ENCODE results near the gene CLDN7.

The CLDN7 gene, protein sequence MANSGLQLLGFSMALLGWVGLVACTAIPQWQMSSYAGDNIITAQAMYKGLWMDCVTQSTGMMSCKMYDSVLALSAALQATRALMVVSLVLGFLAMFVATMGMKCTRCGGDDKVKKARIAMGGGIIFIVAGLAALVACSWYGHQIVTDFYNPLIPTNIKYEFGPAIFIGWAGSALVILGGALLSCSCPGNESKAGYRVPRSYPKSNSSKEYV

GRCh38 chr17:7262192-7262934 lies at the start of gene CLDN7:
Gene CLDN7 (minus strand): TSS chr17:7262478. CDS start chr17:7262043, 435 bp downstream.
- TF ChIP-seq POLR2AphosphoS5 (IDR thresholded peaks at IDR 0.05; ENCODE audit: borderline replicate concordance, low read depth, low read length) (no peak), FOXP2 (optimal IDR thresholded peaks at IDR 0.05; ENCODE audit: control extremely low read depth, extremely low read length, insufficient read depth) (no peak), EZH2 (IDR thresholded peaks at IDR 0.05) (no peak)
- no peak within 1 kb of the TSS for H3K27ac ChIP-seq
- no peaks in the 10 kb centered on the region for H3K9me3 ChIP-seq (ENCODE audit: low read depth, low read length)
- H3K9ac ChIP-seq (ENCODE audit: insufficient read length): no peak within 1 kb of the TSS
- no peak for DNase-seq (ENCODE audit: low read depth, low spot score)
- H3K4me3 ChIP-seq: no peak within 1 kb of the TSS
- peaks cover 17% of the 10 kb centered on the region for H3K36me3 ChIP-seq (ENCODE audit: insufficient read depth, low read length)

DNA sequence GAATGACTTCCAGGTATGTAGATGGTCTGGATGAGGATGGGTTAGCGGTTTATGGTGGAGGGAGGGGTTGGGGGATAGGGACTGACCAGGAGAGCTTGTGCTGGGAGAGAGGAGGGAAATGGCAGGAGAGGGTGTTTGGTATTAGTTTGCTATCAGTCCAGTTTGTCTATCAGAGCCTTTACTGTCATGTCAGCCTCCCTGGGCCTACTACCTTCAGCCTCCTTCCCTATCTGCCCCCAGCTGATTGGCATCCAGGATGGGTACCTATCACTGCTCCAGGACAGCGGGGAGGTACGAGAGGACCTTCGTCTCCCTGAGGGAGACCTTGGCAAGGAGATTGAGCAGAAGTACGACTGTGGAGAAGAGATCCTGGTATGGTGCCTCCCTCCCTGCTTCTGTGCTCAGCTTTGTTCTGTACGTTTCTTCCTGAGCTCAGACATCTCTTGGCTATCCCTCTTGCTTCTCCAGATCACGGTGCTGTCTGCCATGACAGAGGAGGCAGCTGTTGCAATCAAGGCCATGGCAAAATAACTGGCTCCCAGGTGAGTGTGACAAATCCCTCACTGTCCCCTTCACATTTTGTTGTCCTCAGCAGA lies 48.9 kb upstream of the CLDN7 start:
- no peak for DNase-seq (ENCODE audit: low read depth, low spot score)
- H3K9me3 ChIP-seq (ENCODE audit: low read depth, low read length): no peaks in the 10 kb centered on the region
- H3K27ac ChIP-seq: no peak overlapping the region
- H3K9ac ChIP-seq (ENCODE audit: insufficient read length): no peak overlapping the region
- TF ChIP-seq EZH2 (IDR thresholded peaks at IDR 0.05) (no peak), FOXP2 (optimal IDR thresholded peaks at IDR 0.05; ENCODE audit: control extremely low read depth, extremely low read length, insufficient read depth) (no peak), POLR2AphosphoS5 (IDR thresholded peaks at IDR 0.05; ENCODE audit: borderline replicate concordance, low read depth, low read length) (no peak)
- H3K36me3 ChIP-seq (ENCODE audit: insufficient read depth, low read length): peaks cover 47% of the 10 kb centered on the region
- H3K4me3 ChIP-seq: no peak overlapping the region

GRCh38 chr17:7309628-7310027 lies 47.4 kb upstream of the CLDN7 start:
- peaks cover 47% of the 10 kb centered on the region for H3K36me3 ChIP-seq (ENCODE audit: insufficient read depth, low read length)
- peak overlapping the region; percentile 88 for H3K4me3 ChIP-seq
- no peaks in the 10 kb centered on the region for H3K9me3 ChIP-seq (ENCODE audit: low read depth, low read length)
- no peak for DNase-seq (ENCODE audit: low read depth, low spot score)
- TF ChIP-seq EZH2 (IDR thresholded peaks at IDR 0.05) (no peak), POLR2AphosphoS5 (IDR thresholded peaks at IDR 0.05; ENCODE audit: borderline replicate concordance, low read depth, low read length) (no peak), FOXP2 (optimal IDR thresholded peaks at IDR 0.05; ENCODE audit: control extremely low read depth, extremely low read length, insufficient read depth) (no peak)
- H3K9ac ChIP-seq (ENCODE audit: insufficient read length): peak overlapping the region; percentile 97
- H3K27ac ChIP-seq: peak overlapping the region; percentile 96; the same call in 1 of the 2 replicates

- Histone ChIP-seq H3K9me3 (ENCODE audit: low read depth, low read length) (no peaks in the 10 kb centered on the region), H3K9ac (ENCODE audit: insufficient read length) (peak overlapping the region; percentile 97), H3K36me3 (ENCODE audit: insufficient read depth, low read length) (peaks cover 47% of the 10 kb centered on the region), H3K4me3 (peak overlapping the region; percentile 88), H3K27ac (peak overlapping the region; percentile 96)
- no peak; the same call in 1 of the 2 replicates for TF ChIP-seq POLR2AphosphoS5 (IDR thresholded peaks at IDR 0.05; ENCODE audit: borderline replicate concordance, low read depth, low read length)
- no peak for TF ChIP-seq FOXP2 (optimal IDR thresholded peaks at IDR 0.05; ENCODE audit: control extremely low read depth, extremely low read length, insufficient read depth)
- TF ChIP-seq EZH2 (IDR thresholded peaks at IDR 0.05): no peak
- no peak for DNase-seq (ENCODE audit: low read depth, low spot score)
These were observed 46.6 kb upstream of the CLDN7 start for GRCh38 chr17:7308625-7309433.

GRCh38 chr17:7307686-7308624 lies 45.7 kb upstream of the CLDN7 start:
- peak overlapping the region; percentile 96 for H3K27ac ChIP-seq
- H3K36me3 ChIP-seq (ENCODE audit: insufficient read depth, low read length): peaks cover 40% of the 10 kb centered on the region
- H3K4me3 ChIP-seq: peak overlapping the region; percentile 88
- TF ChIP-seq POLR2AphosphoS5 (IDR thresholded peaks at IDR 0.05; ENCODE audit: borderline replicate concordance, low read depth, low read length) (no peak), FOXP2 (optimal IDR thresholded peaks at IDR 0.05; ENCODE audit: control extremely low read depth, extremely low read length, insufficient read depth) (no peak), EZH2 (IDR thresholded peaks at IDR 0.05) (no peak)
- no peaks in the 10 kb centered on the region for H3K9me3 ChIP-seq (ENCODE audit: low read depth, low read length)
- H3K9ac ChIP-seq (ENCODE audit: insufficient read length): peak overlapping the region; percentile 97
- DNase-seq (ENCODE audit: low read depth, low spot score): no peak

DNA sequence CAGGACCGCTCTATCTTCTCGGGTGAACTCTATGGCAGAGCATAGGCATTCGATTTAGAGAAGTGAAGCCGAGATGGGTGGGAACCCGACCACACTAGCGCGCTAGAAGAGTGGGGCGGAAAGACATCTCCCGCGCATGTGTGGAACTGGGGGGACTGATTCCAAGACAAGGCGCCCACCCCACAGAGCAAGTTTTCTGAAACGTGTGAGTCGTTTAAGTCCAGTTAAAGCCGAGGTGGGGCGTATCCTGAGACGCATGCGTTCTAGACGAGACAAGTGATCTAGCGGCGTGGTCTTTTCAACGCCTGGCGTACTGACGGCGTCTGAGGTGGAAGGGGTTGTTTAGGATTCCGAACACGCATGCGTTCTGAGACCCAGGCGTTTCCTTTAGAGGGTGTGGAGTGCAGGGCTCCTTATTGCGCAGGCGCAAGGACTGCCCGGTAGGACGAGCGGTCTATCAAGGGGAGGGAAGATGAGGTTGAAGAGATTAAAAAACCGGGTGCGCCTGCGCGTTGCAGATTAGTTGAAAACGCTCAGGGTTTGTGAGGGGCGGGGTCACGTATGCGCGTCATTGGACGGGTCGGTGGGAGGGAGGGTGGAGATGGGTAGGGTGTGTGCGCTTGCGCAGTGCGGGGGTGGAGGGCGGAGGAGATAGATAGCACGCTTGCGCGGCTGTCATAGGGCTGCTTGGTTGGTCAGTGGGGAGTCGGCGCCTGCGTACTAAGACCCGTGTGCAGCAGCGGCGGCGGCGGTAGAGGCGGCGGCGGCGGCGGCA lies 44.8 kb upstream of the CLDN7 start, which contains the start of gene EIF5A:
EIF5A (plus strand) TSS at position 718 of the 775 bp plus-strand sequence. CDS start 2,008 bp downstream, outside the sequence.
- peak; percentile 96 for DNase-seq (ENCODE audit: low read depth, low spot score)
- Histone ChIP-seq H3K27ac (peak within 1 kb of the TSS; percentile 96), H3K4me3 (peak within 1 kb of the TSS; percentile 88), H3K9me3 (ENCODE audit: low read depth, low read length) (no peaks in the 10 kb centered on the region), H3K9ac (ENCODE audit: insufficient read length) (peak within 1 kb of the TSS; percentile 97), H3K36me3 (ENCODE audit: insufficient read depth, low read length) (peaks cover 32% of the 10 kb centered on the region)
- TF ChIP-seq FOXP2 (optimal IDR thresholded peaks at IDR 0.05; ENCODE audit: control extremely low read depth, extremely low read length, insufficient read depth) (peak; percentile 50), EZH2 (IDR thresholded peaks at IDR 0.05) (no peak), POLR2AphosphoS5 (IDR thresholded peaks at IDR 0.05; ENCODE audit: borderline replicate concordance, low read depth, low read length) (peak; percentile 82)
